ENCODE results near the gene MPLKIP. TPM values are rescaled to one million over a fixed set of nuclear protein-coding genes. Genes with fewer than 3 reads are reported as not detected.
"Not testable (repeated sequence)": the region's sequence is repeated elsewhere in the genome, so short reads cannot be mapped to it uniquely, and the experiment has no call there.

MPLKIP gene
- total RNA-seq, 1 experiment from 2014 or later: 43.2 TPM

DNA sequence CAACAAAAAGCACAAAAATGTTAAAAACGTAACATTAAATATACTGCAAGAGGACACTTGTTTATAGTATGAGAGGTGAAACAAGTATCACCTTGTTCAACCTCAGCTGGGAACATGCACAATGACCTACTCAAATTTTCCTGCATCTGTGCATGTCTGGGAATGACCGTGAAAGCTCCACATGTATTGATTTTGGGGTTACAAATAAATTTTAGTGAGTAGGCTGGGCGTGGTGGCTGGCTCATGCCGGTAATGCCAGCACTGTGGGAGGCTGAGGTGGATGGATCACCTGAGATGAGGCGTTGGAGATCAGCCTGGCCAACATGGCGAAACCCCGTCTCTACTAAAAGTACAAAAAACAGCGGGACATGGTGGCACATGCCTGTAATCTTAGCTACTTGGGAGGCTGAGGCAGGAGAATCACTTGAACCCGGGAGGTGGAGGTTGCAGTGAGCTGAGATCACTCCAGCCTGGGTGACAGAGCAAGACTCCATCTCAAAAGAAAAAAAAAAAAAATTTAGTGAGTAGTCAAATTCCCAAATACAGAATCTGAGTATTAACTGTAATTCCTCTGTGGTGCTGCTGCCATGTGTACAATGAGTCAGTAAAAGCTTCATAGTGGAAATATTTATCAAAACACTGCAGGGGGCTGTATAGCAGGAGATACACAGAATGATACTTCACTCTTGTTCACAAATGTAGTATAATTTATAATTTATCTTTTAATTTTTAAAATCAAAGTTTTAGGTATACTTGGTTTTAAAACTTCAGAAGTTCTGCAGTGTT, 41.5 kb upstream of the MPLKIP start:
- H3K9me3 Mint-ChIP-seq: no peaks in the 10 kb centered on the region
- Histone ChIP-seq H2AK5ac (ENCODE audit: insufficient read length, low read length) (no peak overlapping the region), H3K9me3 (ENCODE audit: control insufficient read depth, low read depth, low read length) (no peaks in the 10 kb centered on the region), H4K8ac (replicated peaks; ENCODE audit: insufficient read length, low read depth, low read length) (no peak overlapping the region), H3K9ac (ENCODE audit: extremely low read depth, insufficient read length, low read length) (no peak overlapping the region), H3K23ac (ENCODE audit: insufficient read length, low read depth, low read length) (no peak overlapping the region), H3T11ph (ENCODE audit: low read length) (no peak overlapping the region), H3K14ac (ENCODE audit: insufficient read depth, low read length) (no peak overlapping the region), H2BK5ac (ENCODE audit: insufficient read length, low read length) (no peak overlapping the region), H4K20me1 (ENCODE audit: control insufficient read depth, insufficient read depth, insufficient read length) (no peaks in the 10 kb centered on the region), H3K4me2 (ENCODE audit: insufficient read depth, insufficient read length, low read length) (no peak overlapping the region), H3K27ac (ENCODE audit: insufficient read length, low read depth, low read length) (no peak overlapping the region), H2BK20ac (ENCODE audit: low read depth, low read length, poor library complexity, severe bottlenecking) (no peak overlapping the region), H4K5ac (ENCODE audit: insufficient read length, low read depth, low read length) (no peak overlapping the region), H2BK15ac (ENCODE audit: low read depth, low read length) (no peak overlapping the region), H3K18ac (ENCODE audit: insufficient read length, low read depth, low read length) (no peak overlapping the region), H4K91ac (ENCODE audit: insufficient read length, low read depth, low read length) (no peak overlapping the region), H3K56ac (ENCODE audit: insufficient read length, low read depth, low read length) (no peak overlapping the region), H2AFZ (ENCODE audit: low read length) (no peak overlapping the region), H3K23me2 (ENCODE audit: insufficient read length, low read depth, low read length, poor library complexity, severe bottlenecking) (no peaks in the 10 kb centered on the region), H2BK12ac (ENCODE audit: insufficient read length, low read depth, low read length) (no peak overlapping the region), H2BK120ac (ENCODE audit: low read depth, low read length, poor library complexity, severe bottlenecking) (no peak overlapping the region), H3K4ac (ENCODE audit: low read depth, low read length) (no peak overlapping the region), H3K4me1 (ENCODE audit: insufficient read depth, low read length) (no peaks in the 10 kb centered on the region), H3K79me1 (ENCODE audit: insufficient read depth, low read depth, low read length, poor library complexity, severe bottlenecking) (no peaks in the 10 kb centered on the region), H3K27me3 (ENCODE audit: insufficient read depth, low read length) (no peaks in the 10 kb centered on the region), H3K79me2 (ENCODE audit: insufficient read depth, low read length) (no peaks in the 10 kb centered on the region)
- no CpG with 5 or more reads among the region's 9 CpGs for WGBS (ENCODE audit: extremely low coverage, insufficient read length, low lambda C conversion rate)
- peaks cover 6% of the 10 kb centered on the region in 2 experiments; a peak in 3 of 4 replicates for H3K4me1 Mint-ChIP-seq
- H3K27me3 Mint-ChIP-seq (ENCODE audit: low read depth): no peaks in the 10 kb centered on the region
- DNase-seq: no peak
- no peak overlapping the region for H3K27ac Mint-ChIP-seq
- TF ChIP-seq CTCF (conservative IDR thresholded peaks at IDR 0.05): no peak
- no peaks in the 10 kb centered on the region for H3K36me3 Mint-ChIP-seq (ENCODE audit: insufficient read depth in 1 of 3, low read depth in 3 of 3)
- no peak overlapping the region for H3K4me3 Mint-ChIP-seq

DNA sequence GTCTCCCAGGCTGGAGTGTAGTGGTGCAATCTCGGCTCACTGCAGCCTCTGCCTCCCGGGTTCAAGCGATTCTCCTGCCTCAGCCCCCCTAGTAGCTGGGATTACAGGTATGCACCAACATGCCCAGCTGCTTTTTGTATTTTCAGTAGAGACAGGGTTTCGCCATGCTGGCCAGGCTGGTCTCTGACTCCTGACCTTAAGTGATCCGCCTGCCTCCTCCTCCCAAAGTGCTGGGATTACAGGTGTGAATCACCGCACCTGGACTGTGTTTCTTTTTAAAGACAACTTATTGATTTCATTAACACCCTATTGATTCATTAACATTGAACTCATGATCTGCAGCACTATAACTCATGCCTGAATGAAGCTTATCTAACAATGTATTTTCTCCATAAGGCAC, 40.8 kb upstream of the MPLKIP start:
- H3K36me3 Mint-ChIP-seq (ENCODE audit: insufficient read depth in 1 of 3, low read depth in 3 of 3); H2BK120ac ChIP-seq (ENCODE audit: low read depth, low read length, poor library complexity, severe bottlenecking); H3K27me3 Mint-ChIP-seq (ENCODE audit: low read depth); H3K4ac ChIP-seq (ENCODE audit: low read depth, low read length); H2BK15ac ChIP-seq (ENCODE audit: low read depth, low read length); H3K4me3 Mint-ChIP-seq; H3K4me1 ChIP-seq (ENCODE audit: insufficient read depth, low read length); H4K5ac ChIP-seq (ENCODE audit: insufficient read length, low read depth, low read length); H3K9me3 ChIP-seq (ENCODE audit: control insufficient read depth, low read depth, low read length); H3K4me2 ChIP-seq (ENCODE audit: insufficient read depth, insufficient read length, low read length); H3K9me3 Mint-ChIP-seq; H3T11ph ChIP-seq (ENCODE audit: low read length); H3K23ac ChIP-seq (ENCODE audit: insufficient read length, low read depth, low read length); H2BK20ac ChIP-seq (ENCODE audit: low read depth, low read length, poor library complexity, severe bottlenecking); H3K27me3 ChIP-seq (ENCODE audit: insufficient read depth, low read length); H3K23me2 ChIP-seq (ENCODE audit: insufficient read length, low read depth, low read length, poor library complexity, severe bottlenecking); H3K14ac ChIP-seq (ENCODE audit: insufficient read depth, low read length); H3K18ac ChIP-seq (ENCODE audit: insufficient read length, low read depth, low read length); H3K4me1 Mint-ChIP-seq; H3K9ac ChIP-seq (ENCODE audit: extremely low read depth, insufficient read length, low read length); H4K8ac ChIP-seq (replicated peaks; ENCODE audit: insufficient read length, low read depth, low read length); H2BK5ac ChIP-seq (ENCODE audit: insufficient read length, low read length); H2AFZ ChIP-seq (ENCODE audit: low read length); DNase-seq; H4K20me1 ChIP-seq (ENCODE audit: control insufficient read depth, insufficient read depth, insufficient read length); H2AK5ac ChIP-seq (ENCODE audit: insufficient read length, low read length); H3K27ac Mint-ChIP-seq; H3K79me2 ChIP-seq (ENCODE audit: insufficient read depth, low read length); H4K91ac ChIP-seq (ENCODE audit: insufficient read length, low read depth, low read length); H2BK12ac ChIP-seq (ENCODE audit: insufficient read length, low read depth, low read length); H3K27ac ChIP-seq (ENCODE audit: insufficient read length, low read depth, low read length); H3K56ac ChIP-seq (ENCODE audit: insufficient read length, low read depth, low read length); H3K79me1 ChIP-seq (ENCODE audit: insufficient read depth, low read depth, low read length, poor library complexity, severe bottlenecking): not testable (repeated sequence)
- no CpG with 5 or more reads among the region's 6 CpGs for WGBS (ENCODE audit: extremely low coverage, insufficient read length, low lambda C conversion rate)
